Spleen (tissue), 7 donors: ENCODE results near the gene AMOTL1.

Experiments used
- CTCF ChIP-seq, 11 experiments: fragments of 200-600 bp in 7 of 11; fragments of 450-650 bp in 4 of 11; sonication (generic) in 4 of 11; IDR thresholded peaks in 8 of 11; conservative IDR thresholded peaks in 3 of 11; 1 replicate in 7 of 11; 2 replicates in 4 of 11; pipeline versions ENCODE4 v1.4.0 to v1.8.0; 2016 to 2021; ENCODE audit warnings: antibody characterized with exemption in 11 of 11, inconsistent platforms in 4 of 11, mild to moderate bottlenecking in 1 of 11
- POLR2A ChIP-seq, 3 donors: fragments of 450-650 bp; IDR thresholded peaks; one replicate each; pipeline ENCODE4 v1.5.1; 2017; ENCODE audit warnings: antibody characterized with exemption in 3 of 3, mild to moderate bottlenecking in 1 of 3
- POLR2AphosphoS5 ChIP-seq, 3 donors: sonication (generic); formaldehyde crosslinking; IDR thresholded peaks; one replicate each; pipeline ENCODE4 v1.5.1; 2017; ENCODE audit warnings: antibody characterized with exemption in 3 of 3
- donor health status: DM: no; HTN: no; CAD: no; lungs with moderate emphysema.
- donor health status: DM: no; HTN: no; CAD: no.
- donor health status: DM: no; HTN: no; CAD: no.

- TF ChIP-seq POLR2A (IDR thresholded peaks at IDR 0.05) (no peak), CTCF (IDR thresholded peaks at IDR 0.05 in 8 of 11, conservative IDR thresholded peaks at IDR 0.05 in 3 of 11) (no peak), POLR2AphosphoS5 (IDR thresholded peaks at IDR 0.05) (no peak)
Observed at GRCh38 chr11:94719876-94720275, 48.3 kb upstream of the AMOTL1 start.
